Sigmoid colon (tissue), 7 donors: ENCODE data around the gene EXOC5. TPM values are rescaled to one million over a fixed set of nuclear protein-coding genes. Genes with fewer than 3 reads are reported as not detected.

ENCODE experiments used
- DNase-seq: peaks from one replicate; pipeline ENCODE4 v3.0.0-alpha.2; 2019
- H3K27ac ChIP-seq, 4 donors: fragments of 200-600 bp; sonication (generic); one replicate each; pipeline ENCODE4 v1.5.1; 2016 to 2019; ENCODE audit warnings: mild to moderate bottlenecking in 1 of 4
- H3K27me3 ChIP-seq, 3 donors: fragments of 200-600 bp; sonication (generic); one replicate each; pipeline ENCODE4 v1.5.1; 2019; ENCODE audit warnings: mild to moderate bottlenecking in 1 of 3
- H3K36me3 ChIP-seq, 4 donors: fragments of 200-600 bp; sonication (generic); one replicate each; pipeline ENCODE4 v1.5.1; 2016 to 2019
- H3K4me1 ChIP-seq, 4 donors: fragments of 200-600 bp; sonication (generic); one replicate each; pipeline ENCODE4 v1.5.1; 2017 to 2019
- H3K4me3 ChIP-seq, 4 donors: fragments of 200-600 bp; sonication (generic); one replicate each; pipeline ENCODE4 v1.5.1; 2017 to 2019; ENCODE audit warnings: mild to moderate bottlenecking in 2 of 4, moderate library complexity in 1 of 4
- H3K9me3 ChIP-seq, 4 donors: fragments of 200-600 bp in 3 of 4; sonication (generic) in 3 of 4; one replicate each; pipeline versions ENCODE4 v1.5.1 to v1.6.1; 2013 to 2019
- EP300 ChIP-seq, 4 donors: sonication (generic); formaldehyde crosslinking; IDR thresholded peaks; one replicate each; pipeline ENCODE4 v1.6.1; 2017; ENCODE audit warnings: antibody characterized with exemption in 4 of 4
- POLR2A ChIP-seq, 2 donors: fragments of 450-650 bp; IDR thresholded peaks; one replicate each; pipeline ENCODE4 v1.6.1; 2016; ENCODE audit warnings: antibody characterized with exemption in 2 of 2, mild to moderate bottlenecking in 2 of 2, moderate library complexity in 2 of 2
- POLR2AphosphoS5 ChIP-seq, 4 donors: sonication (generic); formaldehyde crosslinking; IDR thresholded peaks; one replicate each; pipeline ENCODE4 v1.6.1; 2017; ENCODE audit warnings: antibody characterized with exemption in 4 of 4
- WGBS, 2 donors: extraction: QIAGEN DNeasy Blood & Tissue Kit; methylation state at CpG; one replicate each; pipeline ENCODE4 v1.1.7; 2013; 5-methylcytosine and 5-hydroxymethylcytosine counted together
- intact Hi-C: fragments of 100-400 bp; cut with DNase I; formaldehyde crosslinking; loops from one replicate; pipeline ENCODE4 v1.15.1; 2023
- polyA plus RNA-seq, 3 donors: library from polyadenylated mRNA; stranded (reverse); fragments of 200-250 nt; gene quantifications; one replicate each; pipeline ENCODE4 v1.2.3, GENCODE V29; 2013
- total RNA-seq, 4 donors: library from RNA; depleted of rRNA; stranded (reverse); fragments of >200 nt; gene quantifications; one replicate each; pipeline ENCODE4 v1.1.0, GENCODE V29; 2016
- TF ChIP-seq, protein P1 (sequence below), 4 experiments: fragments of 450-650 bp in 3 of 4; fragments of 200-600 bp in 1 of 4; IDR thresholded peaks; one replicate each; pipeline ENCODE4 v1.5.1; 2016 to 2019; ENCODE audit warnings: antibody characterized with exemption in 4 of 4, mild to moderate bottlenecking in 3 of 4, moderate library complexity in 2 of 4
- donor health status: healthy with polysubstance abuse.
- donor health status: Bipolar disorder and iron deficiency.
- donor health status: healthy.

EXOC5 gene
- total and polyA plus RNA-seq, 7 donors, result 10.2 to 61.4 (median 48.2) TPM

GRCh38 chr14:57277062-57277461 lies 8.4 kb upstream of the EXOC5 start:
- Histone ChIP-seq H3K4me1 (peaks cover 0 to 2% (median 0%) of the 10 kb centered on the region in 4 donors), H3K4me3 (no peak overlapping the region), H3K27me3 (no peaks in the 10 kb centered on the region), H3K36me3 (peaks cover 0 to 48% (median 9%) of the 10 kb centered on the region in 4 donors), H3K9me3 (no peaks in the 10 kb centered on the region), H3K27ac (no peak overlapping the region)
- DNase-seq, result no peak
- intact Hi-C loops, result no loop called here
- TF ChIP-seq, protein P1, sequence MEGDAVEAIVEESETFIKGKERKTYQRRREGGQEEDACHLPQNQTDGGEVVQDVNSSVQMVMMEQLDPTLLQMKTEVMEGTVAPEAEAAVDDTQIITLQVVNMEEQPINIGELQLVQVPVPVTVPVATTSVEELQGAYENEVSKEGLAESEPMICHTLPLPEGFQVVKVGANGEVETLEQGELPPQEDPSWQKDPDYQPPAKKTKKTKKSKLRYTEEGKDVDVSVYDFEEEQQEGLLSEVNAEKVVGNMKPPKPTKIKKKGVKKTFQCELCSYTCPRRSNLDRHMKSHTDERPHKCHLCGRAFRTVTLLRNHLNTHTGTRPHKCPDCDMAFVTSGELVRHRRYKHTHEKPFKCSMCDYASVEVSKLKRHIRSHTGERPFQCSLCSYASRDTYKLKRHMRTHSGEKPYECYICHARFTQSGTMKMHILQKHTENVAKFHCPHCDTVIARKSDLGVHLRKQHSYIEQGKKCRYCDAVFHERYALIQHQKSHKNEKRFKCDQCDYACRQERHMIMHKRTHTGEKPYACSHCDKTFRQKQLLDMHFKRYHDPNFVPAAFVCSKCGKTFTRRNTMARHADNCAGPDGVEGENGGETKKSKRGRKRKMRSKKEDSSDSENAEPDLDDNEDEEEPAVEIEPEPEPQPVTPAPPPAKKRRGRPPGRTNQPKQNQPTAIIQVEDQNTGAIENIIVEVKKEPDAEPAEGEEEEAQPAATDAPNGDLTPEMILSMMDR (IDR thresholded peaks at IDR 0.05), result no peak
- TF ChIP-seq EP300 (IDR thresholded peaks at IDR 0.05) (no peak), POLR2AphosphoS5 (IDR thresholded peaks at IDR 0.05) (no peak), POLR2A (IDR thresholded peaks at IDR 0.05) (no peak)
- WGBS, 2 donors, result 95 to 98% methylated on average over 3 of the region's 3 CpGs

GRCh38 chr14:57275023-57275664 lies 6.4 kb upstream of the EXOC5 start:
- intact Hi-C loops, result no loop called here
- H3K27ac ChIP-seq, result no peak overlapping the region
- no peaks in the 10 kb centered on the region for H3K27me3 ChIP-seq
- H3K4me1 ChIP-seq, result peaks cover 0 to 21% (median 13%) of the 10 kb centered on the region in 4 donors
- no peak overlapping the region for H3K4me3 ChIP-seq
- H3K9me3 ChIP-seq, result no peaks in the 10 kb centered on the region
- TF ChIP-seq, protein P1 (IDR thresholded peaks at IDR 0.05), result no peak
- no peak for TF ChIP-seq EP300 (IDR thresholded peaks at IDR 0.05)
- no peak for TF ChIP-seq POLR2A (IDR thresholded peaks at IDR 0.05)
- TF ChIP-seq POLR2AphosphoS5 (IDR thresholded peaks at IDR 0.05), result no peak
- no peak for DNase-seq
- peaks cover 0 to 30% (median under 1%) of the 10 kb centered on the region in 4 donors for H3K36me3 ChIP-seq
- WGBS, 2 donors, result 93 to 96% methylated on average over 2 of the region's 2 CpGs

DNA sequence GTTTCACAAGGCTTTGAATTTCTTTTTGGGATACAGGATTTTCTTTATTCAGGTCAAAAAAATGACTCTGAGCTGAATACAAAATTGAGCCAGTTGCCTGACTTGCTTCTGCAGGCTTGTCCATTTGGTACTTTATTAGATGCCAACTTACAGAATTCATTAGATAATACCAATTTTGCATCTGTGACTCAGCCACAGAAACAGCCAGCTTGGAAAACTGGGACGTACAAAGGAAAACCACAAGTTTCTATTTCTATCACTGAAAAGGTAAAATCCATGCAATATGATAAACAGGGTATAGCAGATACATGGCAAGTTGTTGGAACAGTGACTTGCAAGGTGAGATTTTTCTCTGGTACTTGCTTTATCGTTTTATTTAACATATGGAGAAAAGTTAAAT lies 5.8 kb upstream of the EXOC5 start:
- Histone ChIP-seq H3K4me3 (no peak overlapping the region), H3K9me3 (no peaks in the 10 kb centered on the region), H3K27ac (no peak overlapping the region), H3K27me3 (no peaks in the 10 kb centered on the region), H3K4me1 (peaks cover 0 to 27% (median 19%) of the 10 kb centered on the region in 4 donors), H3K36me3 (peaks cover 0 to 28% (median 0%) of the 10 kb centered on the region in 4 donors)
- WGBS, 2 donors, result 86 to 90% methylated on average over 2 of the region's 2 CpGs
- intact Hi-C loops, result no loop called here
- TF ChIP-seq POLR2AphosphoS5 (IDR thresholded peaks at IDR 0.05) (no peak), POLR2A (IDR thresholded peaks at IDR 0.05) (no peak), EP300 (IDR thresholded peaks at IDR 0.05) (no peak)
- TF ChIP-seq, protein P1 (IDR thresholded peaks at IDR 0.05), result no peak
- no peak for DNase-seq

GRCh38 chr14:57273236-57273635 lies 4.5 kb upstream of the EXOC5 start:
- Histone ChIP-seq H3K27me3 (no peaks in the 10 kb centered on the region), H3K36me3 (peaks cover 0 to 24% (median 0%) of the 10 kb centered on the region in 4 donors), H3K4me3 (no peak overlapping the region), H3K27ac (no peak overlapping the region), H3K4me1 (peaks cover 0 to 27% (median 19%) of the 10 kb centered on the region in 4 donors), H3K9me3 (no peaks in the 10 kb centered on the region)
- intact Hi-C loops, result no loop called here
- DNase-seq, result no peak
- TF ChIP-seq POLR2A (IDR thresholded peaks at IDR 0.05) (no peak), POLR2AphosphoS5 (IDR thresholded peaks at IDR 0.05) (no peak), EP300 (IDR thresholded peaks at IDR 0.05) (no peak)
- TF ChIP-seq, protein P1 (IDR thresholded peaks at IDR 0.05), result no peak
- WGBS, 2 donors, result 47 to 83% methylated on average over 1 of the region's 1 CpG
